Erythroblast (primary cell): ENCODE data around the gene ZFAND6.
"Not testable (repeated sequence)": the region's sequence is repeated elsewhere in the genome, so short reads cannot be mapped to it uniquely, and the experiment has no call there.

ENCODE experiments used
- DNase-seq, 2 experiments: peaks; one replicate each; lab custom pipeline; 2025; lab: John Stamatoyannopoulos, UW
- GATA1 ChIP-seq: IDR thresholded peaks from 2 replicates; pipeline ENCODE4 v1.6.1; 2011; ENCODE audit warnings: low read depth, mild to moderate bottlenecking, control low read depth, low read length, moderate library complexity
- POLR2A ChIP-seq: IDR thresholded peaks from 2 replicates; pipeline ENCODE4 v1.6.1; 2011; ENCODE audit warnings: mild to moderate bottlenecking, low read length

Gene ZFAND6

DNA sequence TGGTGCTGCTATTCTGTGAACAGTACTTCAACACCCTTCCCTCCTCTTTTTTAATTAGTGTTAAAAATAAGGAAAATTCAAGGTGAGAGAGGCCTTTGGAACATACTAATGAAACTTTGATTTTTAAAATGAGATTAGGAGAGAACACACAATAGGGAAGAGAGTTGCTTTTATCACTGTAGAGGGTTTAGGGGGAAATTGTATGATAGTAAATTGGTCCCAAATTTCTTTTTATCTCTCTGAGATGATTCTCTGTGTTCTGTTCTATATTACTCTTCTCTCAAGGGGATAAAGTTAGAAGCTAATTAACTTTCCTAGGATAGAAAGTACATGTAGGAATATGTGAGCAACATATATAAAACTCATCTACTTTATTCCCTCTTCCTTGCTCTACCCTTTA lies 40.8 kb downstream of the ZFAND6 start:
- TF ChIP-seq GATA1, result no peak
- no peak for TF ChIP-seq POLR2A
- DNase-seq, result no peak

GRCh38 chr15:80105193-80105592 lies 45.7 kb downstream of the ZFAND6 start:
- no peak for DNase-seq
- TF ChIP-seq GATA1, result no peak
- TF ChIP-seq POLR2A, result no peak

GRCh38 chr15:80105595-80105994 lies 46.1 kb downstream of the ZFAND6 start:
- TF ChIP-seq POLR2A, result no peak
- TF ChIP-seq GATA1, result no peak
- no peak for DNase-seq

GRCh38 chr15:80106051-80106450 lies 46.6 kb downstream of the ZFAND6 start:
- TF ChIP-seq POLR2A, result no peak
- no peak for TF ChIP-seq GATA1

GRCh38 chr15:80107204-80107603 lies 47.7 kb downstream of the ZFAND6 start:
- TF ChIP-seq GATA1, result no peak
- TF ChIP-seq POLR2A, result no peak
- DNase-seq, result no peak

More at GRCh38 chr15:80106051-80106450, 46.6 kb downstream of the ZFAND6 start:
- DNase-seq, result no peak

GRCh38 chr15:80107774-80108173 lies 48.3 kb downstream of the ZFAND6 start:
- no peak for DNase-seq
- no peak for TF ChIP-seq GATA1
- TF ChIP-seq POLR2A, result no peak

DNA sequence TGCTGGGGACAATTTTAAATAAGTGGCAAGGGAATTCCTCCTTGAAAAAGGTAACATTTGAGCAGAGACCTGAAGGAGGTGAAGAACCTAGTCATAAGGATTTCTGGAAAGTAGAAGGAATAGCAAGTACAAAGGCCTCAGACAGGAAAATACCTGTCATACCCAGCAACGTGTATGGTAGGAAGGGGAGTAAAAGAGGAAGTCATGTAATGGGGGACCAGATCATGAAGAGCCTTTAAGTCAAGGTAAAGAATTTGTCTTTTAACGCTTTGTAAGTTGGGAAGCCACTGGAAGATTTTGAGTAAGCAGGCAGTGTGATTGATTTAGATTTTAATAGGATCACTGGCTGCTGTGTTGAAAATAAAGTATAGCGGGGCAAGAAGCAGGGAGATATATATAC lies 49.9 kb downstream of the ZFAND6 start:
- TF ChIP-seq POLR2A (no peak), GATA1 (no peak)
- DNase-seq, result no peak

- no peak for DNase-seq
- TF ChIP-seq POLR2A, result no peak
- TF ChIP-seq GATA1, result no peak
Measured at GRCh38 chr15:80110920-80111319, 51.4 kb downstream of the ZFAND6 start.

GRCh38 chr15:80114114-80114513 lies 54.6 kb downstream of the ZFAND6 start:
- TF ChIP-seq POLR2A, result no peak
- TF ChIP-seq GATA1, result no peak
- DNase-seq, result no peak

- no peak for TF ChIP-seq GATA1
- TF ChIP-seq POLR2A, result no peak
- DNase-seq, result no peak
Measured at GRCh38 chr15:80115021-80115420, 55.5 kb downstream of the ZFAND6 start.

- no peak for DNase-seq
- no peak for TF ChIP-seq POLR2A
- no peak for TF ChIP-seq GATA1
Measured at GRCh38 chr15:80118956-80119355, 59.5 kb downstream of the ZFAND6 start.

GRCh38 chr15:80120636-80121035 lies 61.2 kb downstream of the ZFAND6 start:
- DNase-seq, result no peak
- TF ChIP-seq POLR2A (no peak), GATA1 (no peak)

GRCh38 chr15:80121546-80121945 lies 62.1 kb downstream of the ZFAND6 start:
- peak; percentile 51 to 76 for DNase-seq

DNA sequence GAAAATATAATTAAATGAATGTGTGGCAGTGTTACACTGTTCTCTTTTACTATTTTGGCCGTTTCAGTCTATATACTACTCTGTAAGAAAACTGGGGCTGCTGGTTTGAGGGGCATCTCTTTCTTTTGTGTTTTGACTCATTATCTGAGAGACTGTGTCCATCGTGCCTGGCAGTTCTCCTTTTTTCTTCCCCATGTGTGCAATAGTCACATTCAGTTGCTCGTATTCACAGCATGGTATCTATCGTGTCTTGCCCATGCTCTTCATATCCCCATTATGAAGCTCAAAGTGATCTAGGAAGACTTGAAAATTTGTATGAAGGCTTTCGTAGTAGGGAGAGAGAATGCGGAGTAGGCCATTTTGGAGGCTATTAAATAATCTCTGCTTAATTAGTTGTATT lies 63.6 kb downstream of the ZFAND6 start:
- no peak for DNase-seq
- TF ChIP-seq POLR2A (no peak), GATA1 (no peak)

More at GRCh38 chr15:80121546-80121945, 62.1 kb downstream of the ZFAND6 start:
- no peak for TF ChIP-seq GATA1
- TF ChIP-seq POLR2A, result no peak

- not testable (repeated sequence) for DNase-seq
Measured at GRCh38 chr15:80127253-80127652, 67.8 kb downstream of the ZFAND6 start.
